IPS-11a (cell line): ENCODE results near the gene TSPAN9.
"Not testable (repeated sequence)": the region's sequence is repeated elsewhere in the genome, so short reads cannot be mapped to it uniquely, and the experiment has no call there.

Experiments
- H3K4me3 ChIP-seq: one replicate; pipeline ENCODE4 v1.5.1; 2013; ENCODE audit warnings: low read depth, low read length, control low read depth

TSPAN9 gene

GRCh38 chr12:3043406-3043805 lies 33.8 kb upstream of the TSPAN9 start:
- H3K4me3 ChIP-seq: no peak overlapping the region

DNA sequence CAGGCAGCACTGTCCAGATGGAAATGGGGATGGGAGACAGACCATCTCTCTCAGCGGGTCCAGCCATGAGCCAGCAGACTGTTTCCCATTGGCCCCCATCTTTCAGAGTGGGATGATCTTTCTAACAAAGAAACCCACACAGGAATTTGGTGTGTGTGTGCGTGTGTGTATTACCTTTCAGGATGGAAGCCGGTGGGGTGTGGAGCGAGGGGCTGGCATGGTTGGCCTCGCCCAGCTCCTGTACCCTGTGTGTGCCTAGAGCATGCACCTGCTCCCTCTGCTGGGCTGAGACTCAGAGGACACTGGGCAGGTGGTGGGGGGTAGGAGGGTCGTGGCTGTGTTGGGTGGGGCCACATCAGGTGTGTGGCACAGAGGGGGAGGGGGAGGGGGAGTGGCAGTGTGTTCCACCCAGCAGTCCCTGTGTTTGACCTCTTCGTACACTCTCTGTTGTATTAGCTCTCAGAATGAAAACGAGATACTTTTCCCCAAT lies 33.0 kb upstream of the TSPAN9 start:
- no peak overlapping the region for H3K4me3 ChIP-seq

GRCh38 chr12:3045494-3045893 lies 31.7 kb upstream of the TSPAN9 start:
- no peak overlapping the region for H3K4me3 ChIP-seq

DNA sequence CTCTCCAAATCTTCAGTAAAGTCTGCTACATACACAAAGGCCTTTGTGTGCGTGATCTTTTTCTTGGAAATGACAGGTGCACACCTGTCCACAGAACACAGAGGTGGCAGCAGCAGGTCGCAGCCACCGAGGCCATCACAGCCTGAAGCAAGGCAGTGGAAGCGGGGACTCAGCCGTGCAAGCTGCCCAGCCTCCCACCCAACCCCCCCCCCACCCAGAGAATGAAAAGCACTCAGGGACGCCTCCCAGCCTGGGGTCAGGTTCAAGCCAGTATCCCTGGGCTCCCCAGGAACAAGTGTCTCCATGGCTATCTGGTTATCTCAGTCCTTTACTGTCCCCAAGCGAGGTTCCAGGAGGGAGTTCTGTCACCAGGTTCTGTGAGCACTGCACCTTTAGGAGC lies 31.2 kb upstream of the TSPAN9 start:
- H3K4me3 ChIP-seq: no peak overlapping the region

DNA sequence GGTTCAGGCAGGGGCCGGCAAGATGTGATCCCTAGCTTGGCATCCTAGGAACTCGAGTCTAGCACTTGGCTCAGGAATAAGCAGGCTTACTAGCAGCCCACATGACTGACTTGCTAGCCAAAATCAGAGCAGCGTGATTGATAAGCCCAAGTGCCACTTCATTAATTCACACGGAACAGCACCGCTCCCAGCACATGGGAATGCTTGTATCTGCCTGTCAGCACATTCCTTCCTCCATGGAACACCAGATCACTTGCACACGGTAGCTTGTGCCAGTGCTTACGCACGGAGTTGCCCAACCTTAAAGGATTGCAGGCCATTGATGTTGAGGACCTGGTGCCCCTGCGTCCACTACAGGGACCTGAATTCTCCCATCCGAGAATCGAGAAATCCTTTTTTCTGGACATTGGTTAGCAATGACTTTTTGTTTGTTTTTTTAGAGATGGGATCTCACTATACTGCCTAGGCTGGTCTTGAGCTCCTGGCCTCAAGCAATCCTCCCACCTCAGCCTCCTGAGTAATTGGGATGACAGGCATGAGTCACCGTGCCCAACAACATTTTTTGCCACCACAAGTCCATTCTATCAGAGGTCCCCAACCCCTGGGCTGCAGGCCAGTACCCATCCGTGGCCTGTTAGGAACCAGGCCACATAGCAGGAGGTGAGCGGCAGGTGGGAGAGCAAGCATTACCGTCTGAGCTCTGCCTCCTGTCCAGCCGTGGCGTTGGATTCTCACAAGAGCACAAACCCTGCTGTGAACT lies 30.6 kb upstream of the TSPAN9 start:
- H3K4me3 ChIP-seq: no peak overlapping the region

DNA sequence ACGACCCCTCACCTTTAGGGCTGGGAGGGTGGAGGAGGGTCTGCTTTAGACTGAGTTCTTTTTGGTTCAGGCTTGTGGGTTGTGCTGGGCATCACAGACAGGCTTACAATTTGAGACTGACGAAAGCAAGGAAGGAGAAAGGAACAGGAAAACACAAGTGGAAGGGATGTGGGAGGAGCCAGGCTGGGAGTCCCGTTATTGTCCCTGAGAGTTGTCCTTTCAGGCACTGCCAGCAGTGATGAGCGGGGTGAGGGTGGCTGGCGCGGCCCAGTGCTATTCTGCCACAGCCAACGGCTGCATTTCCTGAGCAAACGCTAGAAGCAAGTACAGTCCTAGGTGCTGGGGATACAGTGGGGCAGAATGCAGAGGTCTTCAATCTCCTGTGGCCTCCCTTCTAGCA lies 29.2 kb upstream of the TSPAN9 start:
- H3K4me3 ChIP-seq: no peak overlapping the region

GRCh38 chr12:3048540-3048939 lies 28.6 kb upstream of the TSPAN9 start:
- H3K4me3 ChIP-seq: no peak overlapping the region

DNA sequence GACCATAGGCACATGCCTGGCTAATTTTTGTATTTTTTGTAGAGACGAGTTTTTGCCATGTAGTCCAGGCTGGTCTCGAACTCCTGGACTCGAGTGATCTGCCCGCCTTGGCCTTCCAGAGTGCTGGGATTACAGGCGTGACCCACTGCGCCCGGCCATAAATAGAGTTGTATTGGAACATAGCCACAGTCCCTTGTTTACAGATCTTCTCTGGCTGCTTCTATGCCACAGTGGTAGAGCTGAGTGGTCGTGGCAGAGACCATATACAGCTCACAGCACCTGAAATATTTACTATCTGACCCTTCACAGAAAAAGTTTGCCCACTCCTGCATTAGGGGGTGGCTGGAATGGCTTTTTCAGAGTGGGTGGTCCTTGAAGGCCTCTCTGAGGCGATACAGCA lies 28.0 kb upstream of the TSPAN9 start:
- H3K4me3 ChIP-seq: no peak overlapping the region

GRCh38 chr12:3049611-3050249 lies 27.4 kb upstream of the TSPAN9 start:
- H3K4me3 ChIP-seq: no peak overlapping the region

- H3K4me3 ChIP-seq: no peak overlapping the region
Observed at GRCh38 chr12:3054374-3054773, 22.8 kb upstream of the TSPAN9 start.

- H3K4me3 ChIP-seq: no peak overlapping the region
Observed at GRCh38 chr12:3055026-3055703, 22.0 kb upstream of the TSPAN9 start.

DNA sequence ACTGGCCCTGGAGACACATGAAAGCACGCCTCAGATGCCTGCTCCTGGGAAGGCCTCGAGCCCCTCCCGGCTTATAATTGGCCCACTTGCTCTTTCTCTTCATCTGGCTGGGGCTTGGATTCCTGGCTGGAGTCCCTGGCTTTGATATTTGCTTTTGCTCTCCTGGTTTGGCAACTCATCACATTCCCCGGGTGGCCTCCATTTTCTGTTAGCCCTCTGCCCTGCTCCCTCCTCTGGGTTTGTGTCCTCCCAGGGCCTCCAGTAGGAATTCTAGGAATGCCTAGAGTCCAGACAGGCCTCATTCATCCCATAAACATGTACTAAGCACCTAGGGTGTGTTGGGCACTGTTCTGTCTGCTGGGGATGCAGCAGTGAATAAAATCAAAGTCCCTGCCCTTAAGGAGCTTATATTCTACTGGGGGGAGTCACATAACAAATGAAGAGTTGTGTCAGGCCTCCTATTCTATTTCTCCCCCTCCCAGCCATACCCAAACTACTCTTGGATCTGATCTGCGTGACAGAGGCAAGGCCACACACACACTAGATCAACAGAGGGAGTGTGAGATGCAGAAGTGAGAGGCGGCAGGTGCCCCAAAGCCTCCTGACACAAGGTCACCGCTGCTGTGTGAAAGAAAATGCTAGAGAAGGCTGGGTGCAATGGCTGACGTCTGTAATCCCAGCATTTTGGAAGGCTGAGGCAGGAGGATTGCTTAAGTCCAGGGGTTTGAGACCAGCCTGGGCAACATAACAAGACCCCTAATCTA lies 21.3 kb upstream of the TSPAN9 start:
- H3K4me3 ChIP-seq: no peak overlapping the region

DNA sequence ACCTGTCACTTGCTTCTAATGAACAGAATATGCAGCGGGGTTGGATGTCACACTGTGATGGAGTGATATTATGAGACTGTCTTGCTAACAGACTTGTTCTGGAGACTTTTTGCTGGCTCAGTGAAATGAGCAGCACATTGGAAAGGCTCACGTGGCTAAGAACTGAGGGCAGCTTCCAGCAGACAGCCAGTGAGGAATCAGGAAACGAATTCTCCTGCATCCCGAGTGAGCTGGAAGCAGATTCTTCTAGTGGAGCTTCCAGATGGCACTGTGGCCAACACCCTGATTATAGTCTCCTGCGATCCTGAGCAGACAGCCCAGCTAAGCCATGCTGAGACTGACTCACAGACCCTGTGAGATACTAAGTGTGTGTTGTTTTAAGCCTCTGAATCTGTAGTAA lies 16.1 kb upstream of the TSPAN9 start:
- no peak overlapping the region for H3K4me3 ChIP-seq

GRCh38 chr12:3061501-3062215 lies 15.5 kb upstream of the TSPAN9 start:
- H3K4me3 ChIP-seq: no peak overlapping the region

GRCh38 chr12:3065300-3065699 lies 11.9 kb upstream of the TSPAN9 start:
- H3K4me3 ChIP-seq: no peak overlapping the region

- H3K4me3 ChIP-seq: not testable (repeated sequence)
Observed at GRCh38 chr12:3065846-3066245, 11.3 kb upstream of the TSPAN9 start.

GRCh38 chr12:3069714-3070113 lies 7.5 kb upstream of the TSPAN9 start:
- H3K4me3 ChIP-seq: no peak overlapping the region

DNA sequence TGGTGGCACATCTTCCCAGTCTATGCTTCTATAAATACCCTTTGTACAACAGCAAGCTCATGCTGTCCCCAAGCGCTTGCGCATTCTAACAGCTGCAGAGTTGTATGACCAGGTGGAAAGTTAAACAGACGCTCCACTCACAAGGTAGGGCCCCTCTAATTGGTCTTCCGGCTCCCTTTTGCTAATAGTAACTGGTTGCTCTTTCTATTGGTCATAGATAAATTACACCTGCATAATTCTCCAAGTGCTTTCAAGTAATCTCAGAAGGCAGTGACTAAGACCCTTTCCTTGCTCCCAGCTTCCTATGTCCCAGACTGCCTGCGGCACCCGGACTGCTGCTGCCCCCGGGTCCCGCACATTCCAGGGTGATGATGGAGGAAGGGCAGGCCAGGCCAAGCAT lies 6.1 kb upstream of the TSPAN9 start:
- no peak overlapping the region for H3K4me3 ChIP-seq

- no peak overlapping the region for H3K4me3 ChIP-seq
Observed at GRCh38 chr12:3071710-3072109, 5.5 kb upstream of the TSPAN9 start.

DNA sequence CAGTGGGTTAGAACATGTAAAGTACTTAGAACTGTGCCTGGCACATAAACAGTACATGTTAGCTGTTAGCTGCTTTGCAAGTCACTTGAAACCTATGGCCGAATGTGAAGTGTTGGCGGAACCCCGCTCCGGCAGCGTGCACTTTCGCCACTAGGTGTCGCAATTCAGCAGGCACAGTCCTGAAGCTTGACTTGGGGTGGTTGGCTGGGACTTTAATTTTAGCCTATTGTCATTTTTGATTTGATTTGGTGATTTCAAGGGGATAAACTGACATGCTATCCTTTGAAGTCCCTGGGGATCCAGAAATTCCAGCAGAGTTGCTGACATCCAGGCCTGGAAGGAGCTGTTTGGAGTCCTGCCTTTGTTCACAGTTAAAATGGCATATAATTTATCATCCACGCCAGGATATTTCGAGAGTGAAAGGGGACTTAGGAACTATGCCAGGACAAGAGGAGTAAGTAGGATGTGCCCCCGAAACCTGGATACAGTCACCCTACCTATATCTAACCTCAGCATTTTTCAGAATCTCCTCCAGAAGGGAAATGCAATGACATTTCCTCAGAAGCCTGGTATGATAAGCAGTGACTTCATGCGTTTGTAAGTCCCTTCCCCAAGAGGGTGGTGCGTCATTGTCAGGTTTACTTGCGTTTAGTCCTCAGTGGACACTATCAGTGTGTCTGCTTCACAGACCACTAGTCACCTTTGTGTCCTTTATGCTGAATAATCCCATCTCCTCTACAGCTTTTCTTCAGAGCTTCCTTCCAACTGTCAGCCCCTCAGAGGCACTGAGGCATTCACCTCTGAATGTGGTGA lies 3.5 kb upstream of the TSPAN9 start:
- no peak overlapping the region for H3K4me3 ChIP-seq
